IPS-15b (cell line): ENCODE data around the gene DPYSL3.

Experiments
- H3K27me3 ChIP-seq: one replicate; pipeline ENCODE4 v1.6.1; 2013; ENCODE audit warnings: low read length; ENCODE audit not compliant: control insufficient read depth, insufficient read depth
- H3K36me3 ChIP-seq: one replicate; pipeline ENCODE4 v1.6.1; 2013; ENCODE audit warnings: low read length; ENCODE audit not compliant: control insufficient read depth, insufficient read depth
- H3K4me1 ChIP-seq: one replicate; pipeline ENCODE4 v1.6.1; 2013; ENCODE audit warnings: mild to moderate bottlenecking, low read length; ENCODE audit not compliant: control insufficient read depth, insufficient read depth
- H3K4me3 ChIP-seq: one replicate; pipeline ENCODE4 v1.5.1; 2013; ENCODE audit warnings: low read depth, low read length
- H3K9ac ChIP-seq: one replicate; pipeline ENCODE4 v1.6.1; 2013; ENCODE audit warnings: low read depth, mild to moderate bottlenecking, low read length
- H3K9me3 ChIP-seq: one replicate; pipeline ENCODE4 v1.6.1; 2013; ENCODE audit warnings: mild to moderate bottlenecking, low read length; ENCODE audit not compliant: control insufficient read depth, insufficient read depth

The DPYSL3 gene

GRCh38 chr5:147410496-147411358 lies 99.1 kb downstream of the DPYSL3 start:
- peaks cover 57% of the 10 kb centered on the region for H3K36me3 ChIP-seq
- no peak overlapping the region for H3K9ac ChIP-seq
- no peaks in the 10 kb centered on the region for H3K27me3 ChIP-seq
- no peaks in the 10 kb centered on the region for H3K4me1 ChIP-seq
- no peak overlapping the region for H3K4me3 ChIP-seq
- H3K9me3 ChIP-seq, result no peaks in the 10 kb centered on the region

GRCh38 chr5:147408980-147409379 lies 100.9 kb downstream of the DPYSL3 start:
- Histone ChIP-seq H3K4me1 (no peaks in the 10 kb centered on the region), H3K4me3 (no peak overlapping the region)

DNA sequence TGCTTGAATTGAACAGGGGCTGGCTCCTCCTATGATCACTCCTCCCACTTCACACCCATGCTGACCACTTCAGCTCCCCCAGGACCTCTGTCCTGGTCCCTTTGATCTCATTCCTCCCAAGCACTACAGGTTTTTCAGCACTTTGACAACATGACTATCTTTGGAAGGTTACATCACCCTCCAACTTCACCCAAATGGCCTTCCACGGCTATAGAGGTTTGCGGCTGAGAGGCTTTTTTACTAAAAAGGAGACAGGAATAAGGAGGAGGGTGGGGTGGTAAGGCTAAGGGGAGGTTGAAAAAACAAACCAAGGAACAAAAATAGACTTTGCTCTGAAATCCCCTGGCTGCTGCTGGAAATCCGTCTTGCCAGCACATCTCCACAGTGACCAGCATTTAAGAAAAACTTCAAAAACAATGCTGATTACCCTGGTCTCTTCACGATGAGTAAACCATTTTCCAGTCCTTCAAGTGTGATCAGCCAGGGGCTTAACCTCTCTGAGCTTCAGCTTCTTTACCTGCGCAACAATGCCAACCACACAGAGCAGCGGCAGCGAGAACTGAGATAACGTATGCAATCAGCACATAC lies 102.7 kb downstream of the DPYSL3 start:
- H3K4me1 ChIP-seq, result no peaks in the 10 kb centered on the region
- H3K36me3 ChIP-seq, result peaks cover 65% of the 10 kb centered on the region

More at GRCh38 chr5:147408980-147409379, 100.9 kb downstream of the DPYSL3 start:
- Histone ChIP-seq H3K9me3 (no peaks in the 10 kb centered on the region), H3K9ac (no peak overlapping the region), H3K27me3 (no peaks in the 10 kb centered on the region), H3K36me3 (peaks cover 62% of the 10 kb centered on the region)

GRCh38 chr5:147406636-147407035 lies 103.2 kb downstream of the DPYSL3 start:
- peaks cover 62% of the 10 kb centered on the region for H3K36me3 ChIP-seq
- H3K9me3 ChIP-seq, result no peaks in the 10 kb centered on the region
- H3K27me3 ChIP-seq, result no peaks in the 10 kb centered on the region
- no peak overlapping the region for H3K9ac ChIP-seq
- H3K4me3 ChIP-seq, result no peak overlapping the region
- H3K4me1 ChIP-seq, result no peaks in the 10 kb centered on the region

More for the DNA sequence above, 102.7 kb downstream of the DPYSL3 start:
- no peak overlapping the region for H3K9ac ChIP-seq
- H3K27me3 ChIP-seq, result no peaks in the 10 kb centered on the region
- H3K9me3 ChIP-seq, result no peaks in the 10 kb centered on the region
- no peak overlapping the region for H3K4me3 ChIP-seq

GRCh38 chr5:147404706-147405105 lies 105.2 kb downstream of the DPYSL3 start:
- Histone ChIP-seq H3K36me3 (peaks cover 65% of the 10 kb centered on the region), H3K9ac (no peak overlapping the region)

DNA sequence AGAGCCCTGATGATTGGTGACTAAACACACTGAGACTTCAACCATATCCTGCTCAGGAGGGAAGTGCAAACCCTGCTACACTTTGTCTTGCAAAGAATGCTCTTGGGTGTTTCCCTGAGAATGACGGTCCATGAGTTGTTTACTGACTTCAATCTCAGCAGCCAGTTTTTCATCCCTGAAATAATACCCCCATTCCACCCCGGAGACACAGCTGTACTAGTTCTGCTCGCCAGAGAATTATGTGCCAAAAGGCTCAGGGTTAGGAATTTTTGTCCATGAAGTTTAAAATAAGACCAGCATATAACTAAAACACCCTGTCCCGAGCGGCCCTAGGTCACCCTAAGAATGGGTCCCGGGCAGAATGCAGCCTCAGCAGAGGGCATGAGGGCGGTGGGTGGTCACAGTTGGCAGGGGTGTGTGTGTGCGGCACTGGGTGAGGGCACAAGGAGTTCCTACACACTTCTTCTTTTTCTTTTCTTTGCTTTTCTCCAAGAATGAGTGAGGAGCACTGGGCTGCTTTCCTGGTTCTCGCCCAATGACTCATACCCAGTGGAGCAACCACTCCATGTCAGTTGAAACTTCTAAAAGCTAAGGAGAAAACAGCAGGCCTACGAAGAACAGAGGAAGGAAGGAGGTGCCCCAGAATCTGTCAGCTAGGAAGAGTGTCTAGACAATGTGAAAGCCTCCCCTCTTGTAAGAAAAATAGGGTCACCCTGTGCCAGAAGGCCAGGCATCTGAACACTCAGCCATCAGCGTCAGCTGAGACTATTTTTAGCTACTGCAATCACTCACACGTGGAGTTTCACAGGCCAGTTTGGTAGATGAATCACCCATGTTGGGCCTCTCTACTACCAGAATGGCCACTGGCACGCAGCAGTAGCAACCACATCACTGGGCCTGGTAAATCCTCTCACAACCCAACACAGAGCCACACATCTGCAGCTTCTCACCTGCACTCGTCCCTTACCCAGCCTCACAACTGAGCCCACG lies 105.9 kb downstream of the DPYSL3 start:
- no peaks in the 10 kb centered on the region for H3K4me1 ChIP-seq
- H3K4me3 ChIP-seq, result no peak overlapping the region
- H3K9ac ChIP-seq, result no peak overlapping the region
- no peaks in the 10 kb centered on the region for H3K9me3 ChIP-seq
- peaks cover 69% of the 10 kb centered on the region for H3K36me3 ChIP-seq
- H3K27me3 ChIP-seq, result no peaks in the 10 kb centered on the region

More at GRCh38 chr5:147404706-147405105, 105.2 kb downstream of the DPYSL3 start:
- no peak overlapping the region for H3K4me3 ChIP-seq
- H3K4me1 ChIP-seq, result no peaks in the 10 kb centered on the region
- H3K9me3 ChIP-seq, result no peaks in the 10 kb centered on the region
- no peaks in the 10 kb centered on the region for H3K27me3 ChIP-seq

DNA sequence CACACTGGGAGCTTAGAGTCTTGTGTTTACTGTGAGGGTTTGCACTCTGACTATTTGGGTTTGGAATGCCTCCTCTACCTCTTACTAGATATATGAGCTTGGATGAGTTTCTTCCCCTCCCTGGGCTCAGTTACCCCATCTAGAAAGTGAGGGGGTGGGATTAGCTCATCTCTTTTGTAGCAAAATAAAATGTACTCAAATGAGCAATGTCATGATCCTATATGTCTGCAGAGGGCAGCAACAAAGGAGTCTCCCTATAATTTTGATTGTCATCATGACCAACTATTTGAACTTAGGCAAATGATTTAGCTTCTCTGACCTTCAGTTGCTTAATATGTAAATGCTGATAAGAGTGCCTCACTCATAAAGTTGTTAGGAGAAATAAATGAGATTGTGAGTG lies 109.0 kb downstream of the DPYSL3 start:
- Histone ChIP-seq H3K36me3 (peaks cover 70% of the 10 kb centered on the region), H3K27me3 (no peaks in the 10 kb centered on the region), H3K4me3 (no peak overlapping the region), H3K9me3 (no peaks in the 10 kb centered on the region), H3K9ac (no peak overlapping the region), H3K4me1 (no peaks in the 10 kb centered on the region)

- H3K27me3 ChIP-seq, result no peaks in the 10 kb centered on the region
- peaks cover 69% of the 10 kb centered on the region for H3K36me3 ChIP-seq
- no peak overlapping the region for H3K4me3 ChIP-seq
These were observed 109.6 kb downstream of the DPYSL3 start for GRCh38 chr5:147400126-147400809.

GRCh38 chr5:147398860-147399259 lies 111.0 kb downstream of the DPYSL3 start:
- Histone ChIP-seq H3K27me3 (no peaks in the 10 kb centered on the region), H3K36me3 (peaks cover 58% of the 10 kb centered on the region), H3K9me3 (no peaks in the 10 kb centered on the region), H3K4me3 (no peak overlapping the region), H3K9ac (no peak overlapping the region), H3K4me1 (no peaks in the 10 kb centered on the region)

More at GRCh38 chr5:147400126-147400809, 109.6 kb downstream of the DPYSL3 start:
- Histone ChIP-seq H3K4me1 (no peaks in the 10 kb centered on the region), H3K9ac (no peak overlapping the region), H3K9me3 (no peaks in the 10 kb centered on the region)

GRCh38 chr5:147397616-147398015 lies 112.3 kb downstream of the DPYSL3 start:
- Histone ChIP-seq H3K9ac (no peak overlapping the region), H3K36me3 (peaks cover 58% of the 10 kb centered on the region), H3K4me3 (no peak overlapping the region), H3K27me3 (no peaks in the 10 kb centered on the region), H3K9me3 (no peaks in the 10 kb centered on the region), H3K4me1 (peaks cover 2% of the 10 kb centered on the region)
